HG03175 (cell line): ENCODE results near the gene SLFN13.
A peak's percentile ranks its signal among the peaks of the same experiment; 100 is the strongest.
"Not testable (repeated sequence)": the region's sequence is repeated elsewhere in the genome, so short reads cannot be mapped to it uniquely, and the experiment has no call there.

Source experiments
- ATAC-seq: cut with Tn5 transposase; IDR thresholded peaks from one replicate; pipeline ENCODE4 v1.9.1; 2021; ENCODE audit warnings: mild to moderate bottlenecking, moderate library complexity; ENCODE audit not compliant: unreplicated experiment

The SLFN13 gene

GRCh38 chr17:35433075-35433894, 15.3 kb downstream of the SLFN13 start:
- no peak for ATAC-seq

GRCh38 chr17:35432176-35433074, 16.1 kb downstream of the SLFN13 start, which contains the start of gene SLFN12:
TSS of gene SLFN12 (minus strand) at chr17:35432500. CDS start at chr17:35423028, 9,472 bp downstream.
- peak; percentile 78 for ATAC-seq

GRCh38 chr17:35429702-35430101, 18.9 kb downstream of the SLFN13 start:
- ATAC-seq = no peak

GRCh38 chr17:35428229-35428628, 20.3 kb downstream of the SLFN13 start:
- no peak for ATAC-seq

- ATAC-seq = no peak
These were observed 24.8 kb downstream of the SLFN13 start for GRCh38 chr17:35423761-35424160.

GRCh38 chr17:35421069-35421468, 27.5 kb downstream of the SLFN13 start:
- ATAC-seq = not testable (repeated sequence)

GRCh38 chr17:35416659-35417058, 31.9 kb downstream of the SLFN13 start:
- ATAC-seq = no peak

- not testable (repeated sequence) for ATAC-seq
These were observed 33.9 kb downstream of the SLFN13 start for GRCh38 chr17:35414707-35415106.

- ATAC-seq = no peak
These were observed 34.3 kb downstream of the SLFN13 start for GRCh38 chr17:35414247-35414646.

GRCh38 chr17:35407531-35407930, 41.0 kb downstream of the SLFN13 start:
- no peak for ATAC-seq

GRCh38 chr17:35406568-35406967, 42.0 kb downstream of the SLFN13 start:
- no peak for ATAC-seq

- no peak for ATAC-seq
These were observed 44.2 kb downstream of the SLFN13 start for GRCh38 chr17:35404360-35404759.

- ATAC-seq = not testable (repeated sequence)
These were observed 54.8 kb downstream of the SLFN13 start for GRCh38 chr17:35393783-35394182.

GRCh38 chr17:35390663-35391062, 57.9 kb downstream of the SLFN13 start:
- ATAC-seq = no peak

GRCh38 chr17:35390156-35390555, 58.4 kb downstream of the SLFN13 start:
- ATAC-seq = no peak

GRCh38 chr17:35387496-35387895, 61.1 kb downstream of the SLFN13 start:
- ATAC-seq = no peak
